Body of pancreas (tissue), 4 donors: ENCODE data around the gene ADIPOR2.

Experiments
- CTCF ChIP-seq, 7 experiments: fragments of 450-650 bp in 4 of 7; fragments of 200-600 bp in 3 of 7; sonication (generic) in 3 of 7; IDR thresholded peaks; one replicate each; pipeline ENCODE4 v1.5.1; 2016 to 2019; ENCODE audit warnings: antibody characterized with exemption in 7 of 7
- POLR2A ChIP-seq, 3 donors: fragments of 450-650 bp; IDR thresholded peaks; one replicate each; pipeline ENCODE4 v1.6.1; 2016; ENCODE audit warnings: antibody characterized with exemption in 3 of 3, mild to moderate bottlenecking in 2 of 3

- TF ChIP-seq CTCF (IDR thresholded peaks at IDR 0.05) (no peak), POLR2A (IDR thresholded peaks at IDR 0.05) (no peak)
Measured at GRCh38 chr12:1744932-1745331, 54.1 kb downstream of the ADIPOR2 start.
